H1 (cell line): ENCODE data around the gene LEO1. TPM values are rescaled to one million over a fixed set of nuclear protein-coding genes. Genes with fewer than 3 reads are reported as not detected.

Source experiments
- CTCF ChIA-PET: fragments of 300-600 bp; sonication (Branson Sonifier 250); formaldehyde crosslinking; loops from one replicate; lab custom pipeline; 2021; ENCODE audit not compliant: partially characterized antibody; lab: Charles Lee
- POLR2A ChIA-PET: fragments of 300-600 bp; sonication (Branson Sonifier 250); formaldehyde crosslinking; loops from one replicate; lab custom pipeline; 2021; ENCODE audit warnings: inconsistent platforms; ENCODE audit not compliant: partially characterized antibody; lab: Charles Lee
- DNase-seq, 2 experiments: peaks; one replicate each; pipeline versions ENCODE4 v3.0.0 to v3.0.0-alpha.2; 2010 to 2022; ENCODE audit warnings: low spot score in 2 of 2, low read depth in 1 of 2, mixed read lengths in 1 of 2
- FAIRE-seq: peaks from 2 replicates; lab custom pipeline; 2011; peaks lifted over from hg19 to GRCh38; lab: Jason Lieb, UNC
- H2AFZ ChIP-seq: 2 replicates; pipeline ENCODE4 v1.8.1; 2012; ENCODE audit warnings: low read length, inconsistent platforms
- H2AK5ac ChIP-seq: 2 replicates; pipeline ENCODE4 v1.6.1; 2013; ENCODE audit warnings: low read depth, low read length
- H2BK120ac ChIP-seq: replicated peaks from 2 replicates; pipeline ENCODE3; 2013; ENCODE audit warnings: low read depth, low read length, inconsistent platforms
- H2BK12ac ChIP-seq: 2 replicates; pipeline ENCODE4 v1.6.1; 2013; ENCODE audit warnings: low read depth, low read length
- H2BK15ac ChIP-seq: 2 replicates; pipeline ENCODE4 v1.6.1; 2013; ENCODE audit warnings: low read length
- H2BK20ac ChIP-seq: 2 replicates; pipeline ENCODE4 v1.6.1; 2013; ENCODE audit warnings: low read length
- H2BK5ac ChIP-seq: 2 replicates; pipeline ENCODE4 v1.6.1; 2013; ENCODE audit warnings: low read depth, low read length
- H3K14ac ChIP-seq: 2 replicates; pipeline ENCODE4 v1.6.1; 2013; ENCODE audit warnings: inconsistent platforms; ENCODE audit not compliant: insufficient read length
- H3K18ac ChIP-seq: 2 replicates; pipeline ENCODE4 v1.6.1; 2013; ENCODE audit warnings: low read length; ENCODE audit errors: extremely low read depth
- H3K23ac ChIP-seq: 2 replicates; pipeline ENCODE4 v1.6.1; 2013; ENCODE audit warnings: inconsistent platforms; ENCODE audit not compliant: insufficient read length
- H3K23me2 ChIP-seq: 2 replicates; pipeline ENCODE4 v1.6.1; 2013; ENCODE audit warnings: low read depth, low read length
- H3K27ac ChIP-seq: 2 replicates; pipeline ENCODE4 v1.6.1; 2011; ENCODE audit warnings: low read depth, low read length, inconsistent platforms
- H3K27me3 ChIP-seq, 4 experiments: replicated peaks in 1 of 4; 1 replicate in 1 of 4; 2 replicates in 3 of 4; pipeline versions ENCODE4 v1.6.1 to v1.8.1; 2011 to 2013; ENCODE audit warnings: low read length in 3 of 4, mild to moderate bottlenecking in 3 of 4, inconsistent platforms in 2 of 4, mixed read lengths in 2 of 4, moderate library complexity in 1 of 4; ENCODE audit not compliant: control insufficient read depth in 3 of 4, insufficient read depth in 3 of 4; ENCODE audit errors: extremely low read depth in 1 of 4
- H3K36me3 ChIP-seq, 4 experiments: 2 replicates each; pipeline versions ENCODE4 v1.6.1 to v1.8.1; 2011 to 2013; ENCODE audit warnings: mild to moderate bottlenecking in 4 of 4, low read length in 3 of 4, moderate library complexity in 2 of 4, control low read depth in 1 of 4, inconsistent platforms in 1 of 4; ENCODE audit not compliant: insufficient read depth in 4 of 4, control insufficient read depth in 2 of 4
- H3K4ac ChIP-seq: replicated peaks from 2 replicates; pipeline ENCODE3; 2013; ENCODE audit warnings: low read length, low read depth, mixed read lengths, inconsistent platforms; ENCODE audit not compliant: insufficient read length
- H3K4me1 ChIP-seq, 4 experiments: replicated peaks in 1 of 4; 1 replicate in 1 of 4; 2 replicates in 3 of 4; pipeline versions ENCODE4 v1.6.1 to v1.8.1; 2011 to 2013; ENCODE audit warnings: low read length in 3 of 4, inconsistent platforms in 2 of 4, mixed read lengths in 1 of 4; ENCODE audit not compliant: insufficient read depth in 4 of 4, control insufficient read depth in 3 of 4
- H3K4me2 ChIP-seq, 2 experiments: 2 replicates each; pipeline versions ENCODE4 v1.6.1 to v1.8.1; 2011 to 2013; ENCODE audit warnings: low read depth in 2 of 2, low read length in 2 of 2, control low read depth in 1 of 2, inconsistent platforms in 1 of 2, mild to moderate bottlenecking in 1 of 2; ENCODE audit not compliant: insufficient read depth in 1 of 2
- H3K4me3 ChIP-seq, 4 experiments: fragments of 200-600, 300-600 bp in 1 of 4; sonication (generic), shearing (Covaris generic), sonication (Bioruptor Twin) in 1 of 4; 2 replicates each; pipeline versions ENCODE4 v1.5.1 to v1.8.1; 2011 to 2016; ENCODE audit warnings: low read length in 4 of 4, low read depth in 3 of 4, control low read depth in 2 of 4, inconsistent platforms in 2 of 4, mild to moderate bottlenecking in 2 of 4, mixed read lengths in 1 of 4, moderate library complexity in 1 of 4; ENCODE audit not compliant: insufficient read depth in 2 of 4; ENCODE audit errors: extremely low read depth in 1 of 4
- H3K56ac ChIP-seq: replicated peaks from 2 replicates; pipeline ENCODE3; 2013; ENCODE audit warnings: low read depth, mild to moderate bottlenecking, mixed read lengths, low read length, inconsistent platforms; ENCODE audit not compliant: insufficient read length
- H3K79me1 ChIP-seq: 2 replicates; pipeline ENCODE4 v1.6.1; 2013; ENCODE audit warnings: low read depth, low read length, control low read depth
- H3K79me2 ChIP-seq, 2 experiments: 2 replicates each; pipeline versions ENCODE4 v1.6.1 to v1.8.1; 2012 to 2013; ENCODE audit warnings: low read length in 2 of 2, mild to moderate bottlenecking in 2 of 2, inconsistent platforms in 1 of 2; ENCODE audit not compliant: insufficient read depth in 2 of 2, control insufficient read depth in 1 of 2
- H3K9ac ChIP-seq, 4 experiments: replicated peaks in 1 of 4; 1 replicate in 1 of 4; 2 replicates in 3 of 4; pipeline versions ENCODE4 v1.6.1 to v1.8.1; 2011 to 2013; ENCODE audit warnings: low read depth in 3 of 4, low read length in 3 of 4, control low read depth in 2 of 4, mild to moderate bottlenecking in 2 of 4, moderate library complexity in 2 of 4, inconsistent platforms in 1 of 4; ENCODE audit errors: extremely low read depth in 1 of 4
- H3K9me3 ChIP-seq, 2 experiments: 2 replicates each; pipeline versions ENCODE4 v1.6.1 to v1.8.1; 2012 to 2013; ENCODE audit warnings: mild to moderate bottlenecking in 2 of 2, moderate library complexity in 2 of 2, control low read depth in 1 of 2, inconsistent platforms in 1 of 2, low read depth in 1 of 2, low read length in 1 of 2, mixed read lengths in 1 of 2; ENCODE audit not compliant: insufficient read depth in 2 of 2
- H4K20me1 ChIP-seq, 2 experiments: replicated peaks in 1 of 2; 2 replicates each; pipeline versions ENCODE3 to v1.8.1; 2011 to 2013; ENCODE audit warnings: inconsistent platforms in 2 of 2, low read length in 2 of 2, mild to moderate bottlenecking in 1 of 2; ENCODE audit not compliant: insufficient read depth in 2 of 2, control insufficient read depth in 1 of 2
- H4K5ac ChIP-seq: 2 replicates; pipeline ENCODE4 v1.6.1; 2013; ENCODE audit warnings: low read length, low read depth, mixed read lengths, inconsistent platforms; ENCODE audit not compliant: insufficient read length
- H4K8ac ChIP-seq: 2 replicates; pipeline ENCODE4 v1.8.0; 2013; ENCODE audit warnings: mild to moderate bottlenecking, moderate library complexity, low read length, inconsistent platforms; ENCODE audit not compliant: insufficient read depth; ENCODE audit errors: extremely low read depth
- H4K91ac ChIP-seq: replicated peaks from 2 replicates; pipeline ENCODE3; 2013; ENCODE audit warnings: low read length, mixed read lengths, inconsistent platforms; ENCODE audit not compliant: insufficient read length
- BACH1 ChIP-seq: IDR thresholded peaks from 2 replicates; pipeline ENCODE4 v1.6.1; 2012; ENCODE audit warnings: low read length, improper control_type of control experiment
- CBX8 ChIP-seq: fragments of 300-800, 300-1000 bp; sonication (generic); IDR thresholded peaks from 2 replicates; pipeline ENCODE4 v1.7.1; 2016; ENCODE audit warnings: low read depth, low read length, borderline replicate concordance
- CREB1 ChIP-seq: IDR thresholded peaks from 2 replicates; pipeline ENCODE4 v1.6.1; 2012; ENCODE audit warnings: inconsistent platforms
- MAFK ChIP-seq: IDR thresholded peaks from 2 replicates; pipeline ENCODE4 v1.6.1; 2012; ENCODE audit warnings: low read depth, mild to moderate bottlenecking, improper control_type of control experiment, low read length
- NRF1 ChIP-seq: IDR thresholded peaks from 2 replicates; pipeline ENCODE4 v1.6.1; 2011; ENCODE audit warnings: mild to moderate bottlenecking, low read depth, low read length, improper control_type of control experiment
- POLR2AphosphoS5 ChIP-seq: IDR thresholded peaks from 2 replicates; pipeline ENCODE4 v1.6.1; 2011; ENCODE audit warnings: low read depth, low read length
- RAD21 ChIP-seq, 2 experiments: IDR thresholded peaks in 1 of 2; conservative IDR thresholded peaks in 1 of 2; 2 replicates each; pipeline ENCODE4 v1.6.1; 2011; ENCODE audit warnings: low read depth in 2 of 2, low read length in 2 of 2, improper control_type of control experiment in 1 of 2, inconsistent platforms in 1 of 2, mild to moderate bottlenecking in 1 of 2, moderate library complexity in 1 of 2
- RBBP5 ChIP-seq: IDR thresholded peaks from 2 replicates; pipeline ENCODE4 v1.7.1; 2012; ENCODE audit warnings: low read depth, mild to moderate bottlenecking, inconsistent platforms, low read length, moderate library complexity, borderline replicate concordance
- RXRA ChIP-seq: IDR thresholded peaks from 2 replicates; pipeline ENCODE4 v1.6.1; 2011; ENCODE audit warnings: low read depth, mild to moderate bottlenecking, low read length, moderate library complexity; ENCODE audit not compliant: insufficient read depth
- SIN3A ChIP-seq, 2 experiments: IDR thresholded peaks in 1 of 2; conservative IDR thresholded peaks in 1 of 2; 2 replicates each; pipeline ENCODE4 v1.6.1; 2011 to 2012; ENCODE audit warnings: low read length in 2 of 2, improper control_type of control experiment in 1 of 2, low read depth in 1 of 2, mild to moderate bottlenecking in 1 of 2
- SIRT6 ChIP-seq: IDR thresholded peaks from one replicate; pipeline ENCODE4 v1.7.1; 2012; ENCODE audit warnings: low read length, inconsistent platforms
- SP1 ChIP-seq: IDR thresholded peaks from 2 replicates; pipeline ENCODE4 v1.6.1; 2011; ENCODE audit warnings: low read depth, low read length
- SP4 ChIP-seq: IDR thresholded peaks from 2 replicates; pipeline ENCODE4 v1.6.1; 2012; ENCODE audit warnings: low read length, inconsistent platforms
- SRF ChIP-seq: IDR thresholded peaks from 2 replicates; pipeline ENCODE4 v1.6.1; 2011; ENCODE audit warnings: mild to moderate bottlenecking, low read depth, low read length, moderate library complexity
- TAF1 ChIP-seq: IDR thresholded peaks from 2 replicates; pipeline ENCODE4 v1.6.1; 2011; ENCODE audit warnings: mild to moderate bottlenecking, low read depth, low read length
- TBP ChIP-seq: IDR thresholded peaks from 2 replicates; pipeline ENCODE4 v1.6.1; 2011; ENCODE audit warnings: low read depth, low read length, improper control_type of control experiment
- WGBS, 2 experiments: shearing (Covaris generic) in 1 of 2; methylation state at CpG; one replicate each; pipeline versions ENCODE4 v1.1.6 to v1.1.7; 2013 to 2015; ENCODE audit warnings: low lambda C conversion rate in 2 of 2, mixed read lengths in 2 of 2, inconsistent platforms in 1 of 2, low coverage in 1 of 2, missing lambda C conversion rate in 1 of 2; ENCODE audit not compliant: insufficient replicate concordance in 2 of 2, insufficient coverage in 1 of 2, insufficient read length in 1 of 2; ENCODE audit errors: extremely low coverage in 1 of 2, missing lambda C conversion rate in 1 of 2; 5-methylcytosine and 5-hydroxymethylcytosine counted together
- polyA plus RNA-seq, 7 experiments: library from polyadenylated mRNA; depleted of rRNA in 3 of 7; stranded (reverse) in 5 of 7; unstranded in 2 of 7; fragments of >200 nt in 5 of 7; fragments of 200-250 nt in 2 of 7; gene quantifications; 1 replicate in 5 of 7; 2 replicates in 1 of 7; 4 replicates in 1 of 7; pipeline versions ENCODE4 v1.2.1 to v1.2.3, GENCODE V29; 2011 to 2013; ENCODE audit warnings: missing spikeins in 2 of 7, mixed read lengths in 2 of 7
- total RNA-seq: library from RNA; stranded (reverse); fragmentation: NEBNext Ultra II Directional; extraction: Animal tissue kit (Norgen Biotek cat#: 25700); gene quantifications from 2 replicates; pipeline ENCODE4 v1.2.1, GENCODE V29; 2021

Gene LEO1
- total and polyA plus RNA-seq, 2 of the 8 experiments (the other 6 are each of a cell fraction or from before 2014, with no cell fraction given): 1.6 to 27.4 TPM

GRCh38 chr15:51908316-51908715 lies 63.3 kb downstream of the LEO1 start:
- Histone ChIP-seq H2BK20ac (no peak overlapping the region), H3K79me2 (no peaks in the 10 kb centered on the region), H2BK120ac (no peak overlapping the region), H4K91ac (no peak overlapping the region), H3K18ac (no peak overlapping the region), H4K5ac (no peak overlapping the region), H3K23me2 (no peaks in the 10 kb centered on the region), H2BK15ac (no peak overlapping the region), H3K27ac (no peak overlapping the region), H2AFZ (no peak overlapping the region), H3K79me1 (no peaks in the 10 kb centered on the region), H2AK5ac (no peak overlapping the region), H3K4me2 (no peak overlapping the region), H3K4ac (no peak overlapping the region), H3K9me3 (no peaks in the 10 kb centered on the region), H3K23ac (no peak overlapping the region), H3K27me3 (peaks cover 0 to 1% (median 0%) of the 10 kb centered on the region in 4 experiments; a peak in 1 of 7 replicates), H3K14ac (no peak overlapping the region), H3K9ac (no peak overlapping the region), H3K4me1 (no peaks in the 10 kb centered on the region), H3K4me3 (no peak overlapping the region), H4K20me1 (no peaks in the 10 kb centered on the region), H3K36me3 (peaks cover 0 to 3% (median 0%) of the 10 kb centered on the region in 4 experiments; a peak in 2 of 8 replicates), H2BK12ac (no peak overlapping the region), H4K8ac (no peak overlapping the region), H2BK5ac (no peak overlapping the region), H3K56ac (no peak overlapping the region)
- DNase-seq (no peak), FAIRE-seq (no peak)
- ChIA-PET POLR2A (interaction anchor here (0.6 kb wide), 1 partner anchor 9 kb away, joined by 3 read pairs; no protein-coding TSS in a partner anchor), CTCF (interaction anchor here (0.7 to 2.6 kb wide), 7 partner anchors 8 to 258 kb away, joined by 3 to 10 read pairs (median 7); no protein-coding TSS in a partner anchor)
- 88% methylated on average over 1 of the region's 1 CpG; no CpG with 5 or more reads in 1 of the 2 experiments for WGBS, 2 experiments
- TF ChIP-seq SIRT6: no peak
- no peak for TF ChIP-seq CBX8
- TF ChIP-seq RAD21 (IDR thresholded peaks at IDR 0.05 in 1 of 2, conservative IDR thresholded peaks at IDR 0.05 in 1 of 2; ENCODE audit: low read depth in 2 of 2, low read length in 2 of 2): no peak
- no peak for TF ChIP-seq TBP
- TF ChIP-seq SIN3A (conservative IDR thresholded peaks at IDR 0.05 in 1 of 2, IDR thresholded peaks at IDR 0.05 in 1 of 2; ENCODE audit: low read depth in 1 of 2, low read length in 2 of 2): no peak
- TF ChIP-seq CREB1: no peak
- TF ChIP-seq RBBP5: no peak
- no peak for TF ChIP-seq NRF1
- no peak for TF ChIP-seq SP1
- TF ChIP-seq BACH1: no peak
- TF ChIP-seq SRF: no peak
- TF ChIP-seq TAF1: no peak
- no peak for TF ChIP-seq RXRA
- no peak for TF ChIP-seq SP4
- TF ChIP-seq MAFK: no peak
- no peak for TF ChIP-seq POLR2AphosphoS5
